HUES64 (cell line): ENCODE results near the gene APBA3.
"Not testable (repeated sequence)": the region's sequence is repeated elsewhere in the genome, so short reads cannot be mapped to it uniquely, and the experiment has no call there.

Source experiments
- H3K27ac ChIP-seq: 2 replicates; pipeline ENCODE4 v1.7.0; 2013; ENCODE audit warnings: low read depth, low read length, inconsistent platforms
- H3K27me3 ChIP-seq: 2 replicates; pipeline ENCODE4 v1.6.1; 2013; ENCODE audit warnings: mild to moderate bottlenecking, low read length; ENCODE audit not compliant: insufficient read depth
- H3K36me3 ChIP-seq: 2 replicates; pipeline ENCODE4 v1.6.1; 2013; ENCODE audit warnings: mild to moderate bottlenecking, low read length; ENCODE audit not compliant: insufficient read depth
- H3K4me1 ChIP-seq: 2 replicates; pipeline ENCODE4 v1.6.1; 2013; ENCODE audit warnings: mild to moderate bottlenecking, low read length, moderate library complexity; ENCODE audit not compliant: insufficient read depth
- H3K4me3 ChIP-seq: 2 replicates; pipeline ENCODE4 v1.5.1; 2013; ENCODE audit warnings: mild to moderate bottlenecking, low read length, moderate library complexity
- H3K9ac ChIP-seq: 2 replicates; pipeline ENCODE4 v1.6.1; 2013; ENCODE audit warnings: mild to moderate bottlenecking, low read depth, low read length
- H3K9me3 ChIP-seq: 2 replicates; pipeline ENCODE4 v1.6.1; 2013; ENCODE audit warnings: low read depth, low read length; ENCODE audit not compliant: insufficient read depth
- WGBS: fragments of 150-250, 120-280 bp; methylation state at CpG from one replicate; pipeline ENCODE4 v1.1.7; 2013; ENCODE audit warnings: missing lambda C conversion rate; 5-methylcytosine and 5-hydroxymethylcytosine counted together

The APBA3 gene

GRCh38 chr19:3759482-3760254 is 1.8 kb downstream of the APBA3 start:
- no peaks in the 10 kb centered on the region for H3K27me3 ChIP-seq
- no peak overlapping the region for H3K9ac ChIP-seq
- no peak overlapping the region for H3K4me3 ChIP-seq
- H3K9me3 ChIP-seq: no peaks in the 10 kb centered on the region
- 94% methylated on average over 19 of the region's 19 CpGs for WGBS
- H3K4me1 ChIP-seq: no peaks in the 10 kb centered on the region
- H3K36me3 ChIP-seq: peaks cover 21% of the 10 kb centered on the region
- no peak overlapping the region for H3K27ac ChIP-seq

- H3K4me3 ChIP-seq, H3K27ac ChIP-seq, H3K27me3 ChIP-seq, H3K9ac ChIP-seq, H3K9me3 ChIP-seq, H3K4me1 ChIP-seq: not testable (repeated sequence)
- 96% methylated on average over 13 of the region's 13 CpGs for WGBS
- H3K36me3 ChIP-seq: peaks cover 21% of the 10 kb centered on the region
These were observed 3.2 kb downstream of the APBA3 start for GRCh38 chr19:3758297-3758696.

- 96% methylated on average over 7 of the region's 7 CpGs for WGBS
- H3K9me3 ChIP-seq, H3K4me1 ChIP-seq: not testable (repeated sequence)
These were observed 3.8 kb downstream of the APBA3 start for GRCh38 chr19:3757705-3758104.

GRCh38 chr19:3753631-3754410 is 7.7 kb downstream of the APBA3 start:
- H3K4me3 ChIP-seq: no peak overlapping the region
- 96% methylated on average over 51 of the region's 51 CpGs for WGBS
- no peaks in the 10 kb centered on the region for H3K27me3 ChIP-seq
- no peak overlapping the region for H3K27ac ChIP-seq
- no peaks in the 10 kb centered on the region for H3K4me1 ChIP-seq
- no peaks in the 10 kb centered on the region for H3K9me3 ChIP-seq
- no peak overlapping the region for H3K9ac ChIP-seq
- H3K36me3 ChIP-seq: peaks cover 28% of the 10 kb centered on the region

More at GRCh38 chr19:3757705-3758104, 3.8 kb downstream of the APBA3 start:
- H3K27me3 ChIP-seq, H3K4me3 ChIP-seq, H3K9ac ChIP-seq, H3K27ac ChIP-seq: not testable (repeated sequence)
- peaks cover 21% of the 10 kb centered on the region for H3K36me3 ChIP-seq

- H3K27ac ChIP-seq: no peak overlapping the region
- no peaks in the 10 kb centered on the region for H3K9me3 ChIP-seq
- no peaks in the 10 kb centered on the region for H3K4me1 ChIP-seq
- H3K9ac ChIP-seq: no peak overlapping the region
- peaks cover 24% of the 10 kb centered on the region for H3K36me3 ChIP-seq
- 96% methylated on average over 25 of the region's 25 CpGs for WGBS
- no peak overlapping the region for H3K4me3 ChIP-seq
- H3K27me3 ChIP-seq: no peaks in the 10 kb centered on the region
These were observed 9.0 kb downstream of the APBA3 start for GRCh38 chr19:3752492-3752891.

GRCh38 chr19:3751236-3751635 is 10.3 kb downstream of the APBA3 start:
- no peak overlapping the region for H3K27ac ChIP-seq
- peaks cover 19% of the 10 kb centered on the region for H3K36me3 ChIP-seq
- H3K4me1 ChIP-seq: no peaks in the 10 kb centered on the region
- no peak overlapping the region for H3K9ac ChIP-seq
- H3K4me3 ChIP-seq: no peak overlapping the region
- no peaks in the 10 kb centered on the region for H3K27me3 ChIP-seq
- 96% methylated on average over 30 of the region's 30 CpGs for WGBS
- H3K9me3 ChIP-seq: no peaks in the 10 kb centered on the region

- H3K4me3 ChIP-seq: no peak overlapping the region
- 98% methylated on average over 2 of the region's 2 CpGs for WGBS
- H3K27me3 ChIP-seq: no peaks in the 10 kb centered on the region
- no peaks in the 10 kb centered on the region for H3K9me3 ChIP-seq
- no peaks in the 10 kb centered on the region for H3K4me1 ChIP-seq
- H3K9ac ChIP-seq: no peak overlapping the region
- peaks cover 19% of the 10 kb centered on the region for H3K36me3 ChIP-seq
- no peak overlapping the region for H3K27ac ChIP-seq
These were observed 11.3 kb downstream of the APBA3 start for GRCh38 chr19:3750211-3750610.

GRCh38 chr19:3748965-3749364 is 12.5 kb downstream of the APBA3 start:
- H3K27me3 ChIP-seq: no peaks in the 10 kb centered on the region
- H3K36me3 ChIP-seq: peaks cover 19% of the 10 kb centered on the region
- 98% methylated on average over 7 of the region's 8 CpGs for WGBS
- no peak overlapping the region for H3K9ac ChIP-seq
- no peak overlapping the region for H3K27ac ChIP-seq
- H3K4me1 ChIP-seq: no peaks in the 10 kb centered on the region
- H3K9me3 ChIP-seq: no peaks in the 10 kb centered on the region
- no peak overlapping the region for H3K4me3 ChIP-seq

- Histone ChIP-seq H3K9me3 (no peaks in the 10 kb centered on the region), H3K27me3 (no peaks in the 10 kb centered on the region), H3K9ac (no peak overlapping the region), H3K27ac (no peak overlapping the region), H3K4me1 (no peaks in the 10 kb centered on the region), H3K36me3 (peaks cover 19% of the 10 kb centered on the region), H3K4me3 (no peak overlapping the region)
- WGBS: 93% methylated on average over 31 of the region's 31 CpGs
These were observed 15.0 kb downstream of the APBA3 start for GRCh38 chr19:3746371-3747056.

- 78% methylated on average over 8 of the region's 8 CpGs for WGBS
- Histone ChIP-seq H3K27ac (no peak overlapping the region), H3K9ac (no peak overlapping the region), H3K36me3 (peaks cover 13% of the 10 kb centered on the region), H3K9me3 (no peaks in the 10 kb centered on the region), H3K4me1 (no peaks in the 10 kb centered on the region), H3K27me3 (no peaks in the 10 kb centered on the region), H3K4me3 (no peak overlapping the region)
These were observed 16.0 kb downstream of the APBA3 start for GRCh38 chr19:3745363-3746045.

GRCh38 chr19:3743486-3743885 is 18.0 kb downstream of the APBA3 start:
- WGBS: 94% methylated on average over 2 of the region's 2 CpGs
- H3K4me1 ChIP-seq: no peaks in the 10 kb centered on the region

More at GRCh38 chr19:3743486-3743885, 18.0 kb downstream of the APBA3 start:
- no peaks in the 10 kb centered on the region for H3K36me3 ChIP-seq
- no peak overlapping the region for H3K27ac ChIP-seq
- no peaks in the 10 kb centered on the region for H3K9me3 ChIP-seq
- H3K9ac ChIP-seq: no peak overlapping the region
- H3K4me3 ChIP-seq: no peak overlapping the region
- no peaks in the 10 kb centered on the region for H3K27me3 ChIP-seq
